Hepatocyte (in vitro differentiated cells): ENCODE results near the gene LRRC27.

Experiments
- EZH2 ChIP-seq: fragments of 200-600 bp; sonication (generic); IDR thresholded peaks from 2 replicates; pipeline ENCODE4 v1.6.1; 2016; ENCODE audit warnings: antibody characterized with exemption, mild to moderate bottlenecking, borderline replicate concordance
- EZH2phosphoT487 ChIP-seq: fragments of 200-600 bp; sonication (generic); IDR thresholded peaks from one replicate; pipeline ENCODE4 v1.6.1; 2018; ENCODE audit warnings: antibody characterized with exemption, mild to moderate bottlenecking, low read depth, moderate library complexity; ENCODE audit not compliant: unreplicated experiment, severe bottlenecking
- TF ChIP-seq, protein P1 (sequence below): fragments of 200-600 bp; sonication (generic); IDR thresholded peaks from 2 replicates; pipeline ENCODE4 v1.5.1; 2016; ENCODE audit warnings: antibody characterized with exemption, mild to moderate bottlenecking; ENCODE audit not compliant: poor library complexity

DNA sequence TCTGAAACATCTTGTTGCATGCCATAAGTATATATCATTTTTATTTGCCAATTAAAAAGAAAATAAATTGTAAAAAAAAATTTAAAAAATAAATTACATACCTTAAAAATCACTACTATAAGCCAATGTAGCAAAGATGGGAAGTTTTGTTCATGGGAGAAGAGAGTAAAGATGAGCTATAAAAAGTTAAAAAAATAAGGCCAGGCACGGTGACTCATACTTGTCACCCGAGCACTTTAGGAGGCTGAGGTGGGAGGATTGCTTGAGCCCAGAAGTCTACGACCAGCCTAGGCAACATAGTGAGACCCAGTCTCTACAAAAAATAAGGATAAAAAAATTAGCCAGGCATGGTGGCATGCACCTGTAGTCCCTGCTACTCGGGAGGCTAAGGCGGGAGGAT is 15.9 kb upstream of the LRRC27 start:
- TF ChIP-seq, protein P1, sequence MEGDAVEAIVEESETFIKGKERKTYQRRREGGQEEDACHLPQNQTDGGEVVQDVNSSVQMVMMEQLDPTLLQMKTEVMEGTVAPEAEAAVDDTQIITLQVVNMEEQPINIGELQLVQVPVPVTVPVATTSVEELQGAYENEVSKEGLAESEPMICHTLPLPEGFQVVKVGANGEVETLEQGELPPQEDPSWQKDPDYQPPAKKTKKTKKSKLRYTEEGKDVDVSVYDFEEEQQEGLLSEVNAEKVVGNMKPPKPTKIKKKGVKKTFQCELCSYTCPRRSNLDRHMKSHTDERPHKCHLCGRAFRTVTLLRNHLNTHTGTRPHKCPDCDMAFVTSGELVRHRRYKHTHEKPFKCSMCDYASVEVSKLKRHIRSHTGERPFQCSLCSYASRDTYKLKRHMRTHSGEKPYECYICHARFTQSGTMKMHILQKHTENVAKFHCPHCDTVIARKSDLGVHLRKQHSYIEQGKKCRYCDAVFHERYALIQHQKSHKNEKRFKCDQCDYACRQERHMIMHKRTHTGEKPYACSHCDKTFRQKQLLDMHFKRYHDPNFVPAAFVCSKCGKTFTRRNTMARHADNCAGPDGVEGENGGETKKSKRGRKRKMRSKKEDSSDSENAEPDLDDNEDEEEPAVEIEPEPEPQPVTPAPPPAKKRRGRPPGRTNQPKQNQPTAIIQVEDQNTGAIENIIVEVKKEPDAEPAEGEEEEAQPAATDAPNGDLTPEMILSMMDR: no peak
- TF ChIP-seq EZH2 (no peak), EZH2phosphoT487 (no peak)
